ENCODE data around the gene BPGM. TPM values are rescaled to one million over a fixed set of nuclear protein-coding genes. Genes with fewer than 3 reads are reported as not detected.
A peak's percentile ranks its signal among the peaks of the same experiment; 100 is the strongest.

BPGM gene
- total and polyA plus RNA-seq, 2 experiments from 2014 or later = 25.0 to 25.7 TPM

DNA sequence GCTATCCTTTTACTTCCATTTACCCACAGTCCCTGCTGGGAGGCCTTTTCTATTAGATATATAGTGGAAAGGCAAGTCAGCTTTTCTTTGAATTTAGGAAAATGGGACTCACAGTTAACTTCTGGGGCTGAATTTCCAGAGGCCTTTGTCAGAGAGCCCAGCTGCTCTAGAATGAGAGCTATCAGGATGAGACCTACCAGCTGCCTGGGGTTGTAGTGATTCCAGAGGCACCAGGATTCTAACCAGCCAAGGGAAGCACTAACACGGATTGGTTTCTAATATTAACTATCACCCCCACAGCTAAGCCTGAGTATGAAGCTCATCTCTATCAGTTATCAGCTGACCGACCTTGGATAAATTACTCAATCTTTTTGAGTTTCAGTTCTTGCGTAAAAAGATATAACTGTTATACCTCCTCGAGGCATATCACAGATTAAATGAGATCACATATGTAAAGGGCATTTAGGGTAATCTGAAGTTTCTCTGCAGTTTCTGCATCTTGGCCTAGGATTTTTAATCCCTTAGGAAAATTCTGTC, 76.2 kb downstream of the BPGM start:
- peaks cover 20% of the 10 kb centered on the region for H3K4me1 ChIP-seq (ENCODE audit: insufficient read depth)
- WGBS (ENCODE audit: low lambda C conversion rate, missing lambda C conversion rate) = 78% methylated on average over 4 of the region's 4 CpGs
- no peaks in the 10 kb centered on the region for H4K20me1 ChIP-seq (ENCODE audit: insufficient read depth, poor library complexity, severe bottlenecking)
- TF ChIP-seq EZH2 (IDR thresholded peaks at IDR 0.05; ENCODE audit: borderline replicate concordance) = no peak
- H3K9me2 ChIP-seq (replicated peaks; ENCODE audit: insufficient read depth) = no peaks in the 10 kb centered on the region
- DNase-seq (ENCODE audit: low spot score) = no peak
- no peak overlapping the region for H3K27ac ChIP-seq
- H3K79me2 ChIP-seq = no peaks in the 10 kb centered on the region
- no peak overlapping the region for H3K4me2 ChIP-seq
- no peak overlapping the region for H3K4me3 ChIP-seq
- no peak overlapping the region for H2AFZ ChIP-seq
- H3K9me3 ChIP-seq (ENCODE audit: low read depth) = no peaks in the 10 kb centered on the region
- H3K27me3 ChIP-seq = no peaks in the 10 kb centered on the region
- H3K36me3 ChIP-seq (replicated peaks; ENCODE audit: insufficient read depth, low read depth) = no peaks in the 10 kb centered on the region

GRCh38 chr7:134723892-134724291, 77.2 kb downstream of the BPGM start:
- no peak overlapping the region for H3K27ac ChIP-seq
- no peak overlapping the region for H3K4me2 ChIP-seq
- H3K36me3 ChIP-seq (replicated peaks; ENCODE audit: insufficient read depth, low read depth) = no peaks in the 10 kb centered on the region
- H3K9me3 ChIP-seq (ENCODE audit: low read depth) = no peaks in the 10 kb centered on the region
- H3K27me3 ChIP-seq = no peaks in the 10 kb centered on the region
- H2AFZ ChIP-seq = no peak overlapping the region
- H3K79me2 ChIP-seq = no peaks in the 10 kb centered on the region
- H3K4me3 ChIP-seq = no peak overlapping the region
- TF ChIP-seq EZH2 (IDR thresholded peaks at IDR 0.05; ENCODE audit: borderline replicate concordance) (no peak), EZH2phosphoT487 (IDR thresholded peaks at IDR 0.05; ENCODE audit: low read depth, severe bottlenecking, unreplicated experiment) (no peak)
- TF ChIP-seq, protein P1, sequence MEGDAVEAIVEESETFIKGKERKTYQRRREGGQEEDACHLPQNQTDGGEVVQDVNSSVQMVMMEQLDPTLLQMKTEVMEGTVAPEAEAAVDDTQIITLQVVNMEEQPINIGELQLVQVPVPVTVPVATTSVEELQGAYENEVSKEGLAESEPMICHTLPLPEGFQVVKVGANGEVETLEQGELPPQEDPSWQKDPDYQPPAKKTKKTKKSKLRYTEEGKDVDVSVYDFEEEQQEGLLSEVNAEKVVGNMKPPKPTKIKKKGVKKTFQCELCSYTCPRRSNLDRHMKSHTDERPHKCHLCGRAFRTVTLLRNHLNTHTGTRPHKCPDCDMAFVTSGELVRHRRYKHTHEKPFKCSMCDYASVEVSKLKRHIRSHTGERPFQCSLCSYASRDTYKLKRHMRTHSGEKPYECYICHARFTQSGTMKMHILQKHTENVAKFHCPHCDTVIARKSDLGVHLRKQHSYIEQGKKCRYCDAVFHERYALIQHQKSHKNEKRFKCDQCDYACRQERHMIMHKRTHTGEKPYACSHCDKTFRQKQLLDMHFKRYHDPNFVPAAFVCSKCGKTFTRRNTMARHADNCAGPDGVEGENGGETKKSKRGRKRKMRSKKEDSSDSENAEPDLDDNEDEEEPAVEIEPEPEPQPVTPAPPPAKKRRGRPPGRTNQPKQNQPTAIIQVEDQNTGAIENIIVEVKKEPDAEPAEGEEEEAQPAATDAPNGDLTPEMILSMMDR (IDR thresholded peaks at IDR 0.05; ENCODE audit: poor library complexity) = no peak
- peaks cover 20% of the 10 kb centered on the region for H3K4me1 ChIP-seq (ENCODE audit: insufficient read depth)
- no peak for DNase-seq (ENCODE audit: low spot score)
- H4K20me1 ChIP-seq (ENCODE audit: insufficient read depth, poor library complexity, severe bottlenecking) = no peaks in the 10 kb centered on the region
- no peaks in the 10 kb centered on the region for H3K9me2 ChIP-seq (replicated peaks; ENCODE audit: insufficient read depth)
- 72% methylated on average over 5 of the region's 5 CpGs for WGBS (ENCODE audit: low lambda C conversion rate, missing lambda C conversion rate)

DNA sequence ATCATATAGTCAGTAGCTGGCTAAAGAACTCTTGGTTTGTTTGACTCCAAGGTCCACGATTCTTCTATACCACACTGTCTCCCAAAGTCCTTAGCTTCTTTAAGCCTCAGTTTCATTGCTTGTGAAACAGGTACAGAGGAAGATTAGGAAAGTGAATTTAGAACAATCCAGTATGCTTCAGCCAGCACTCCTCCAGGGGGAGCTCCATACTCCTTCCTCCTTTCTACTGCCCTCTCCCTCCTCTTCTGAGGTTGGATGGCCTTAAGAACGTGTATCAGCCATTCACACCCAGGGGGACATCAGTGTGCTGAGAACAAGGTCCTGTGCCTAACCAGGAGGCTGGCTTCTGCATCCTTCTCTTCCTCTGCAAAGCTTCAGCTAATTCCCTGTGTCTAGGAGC, 78.0 kb downstream of the BPGM start:
- DNase-seq (ENCODE audit: low spot score) = no peak
- Histone ChIP-seq H3K9me2 (replicated peaks; ENCODE audit: insufficient read depth) (no peaks in the 10 kb centered on the region), H3K9me3 (ENCODE audit: low read depth) (no peaks in the 10 kb centered on the region), H4K20me1 (ENCODE audit: insufficient read depth, poor library complexity, severe bottlenecking) (no peaks in the 10 kb centered on the region), H3K4me2 (no peak overlapping the region), H3K27me3 (no peaks in the 10 kb centered on the region), H2AFZ (no peak overlapping the region), H3K4me3 (no peak overlapping the region), H3K4me1 (ENCODE audit: insufficient read depth) (peaks cover 20% of the 10 kb centered on the region), H3K79me2 (no peaks in the 10 kb centered on the region), H3K27ac (no peak overlapping the region), H3K36me3 (replicated peaks; ENCODE audit: insufficient read depth, low read depth) (no peaks in the 10 kb centered on the region)
- WGBS (ENCODE audit: low lambda C conversion rate, missing lambda C conversion rate) = 34% methylated on average over 2 of the region's 2 CpGs
- TF ChIP-seq EZH2 (IDR thresholded peaks at IDR 0.05; ENCODE audit: borderline replicate concordance) = no peak
- no peak for TF ChIP-seq EZH2phosphoT487 (IDR thresholded peaks at IDR 0.05; ENCODE audit: low read depth, severe bottlenecking, unreplicated experiment)
- TF ChIP-seq, protein P1 (IDR thresholded peaks at IDR 0.05; ENCODE audit: poor library complexity) = peak; percentile 41

DNA sequence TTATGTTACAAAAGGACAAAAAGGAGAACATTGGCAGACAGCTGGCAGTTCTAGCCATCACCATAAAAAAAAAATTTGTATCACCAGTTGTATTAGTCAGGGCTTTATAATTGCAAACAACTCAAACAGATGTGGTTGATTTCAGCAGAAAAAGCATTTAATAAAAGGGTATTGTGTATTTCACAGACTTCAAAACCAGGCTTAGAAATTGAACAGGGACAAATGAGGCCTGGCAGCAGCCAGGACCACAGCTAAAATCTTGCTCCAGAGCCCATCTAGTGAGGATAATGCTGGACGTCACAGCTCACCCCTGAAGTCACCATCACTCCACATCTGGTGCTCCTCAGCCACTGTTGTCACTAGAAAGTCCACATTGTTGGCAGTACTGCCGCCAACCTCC, 79.9 kb downstream of the BPGM start:
- Histone ChIP-seq H3K9me3 (ENCODE audit: low read depth) (no peaks in the 10 kb centered on the region), H3K79me2 (no peaks in the 10 kb centered on the region), H3K4me1 (ENCODE audit: insufficient read depth) (peaks cover 1% of the 10 kb centered on the region), H3K9me2 (replicated peaks; ENCODE audit: insufficient read depth) (no peaks in the 10 kb centered on the region), H3K4me2 (no peak overlapping the region), H2AFZ (no peak overlapping the region), H3K4me3 (no peak overlapping the region), H4K20me1 (ENCODE audit: insufficient read depth, poor library complexity, severe bottlenecking) (no peaks in the 10 kb centered on the region), H3K27me3 (no peaks in the 10 kb centered on the region), H3K36me3 (replicated peaks; ENCODE audit: insufficient read depth, low read depth) (no peaks in the 10 kb centered on the region), H3K27ac (no peak overlapping the region)
- no peak for TF ChIP-seq EZH2 (IDR thresholded peaks at IDR 0.05; ENCODE audit: borderline replicate concordance)
- TF ChIP-seq, protein P1 (IDR thresholded peaks at IDR 0.05; ENCODE audit: poor library complexity) = no peak
- TF ChIP-seq EZH2phosphoT487 (IDR thresholded peaks at IDR 0.05; ENCODE audit: low read depth, severe bottlenecking, unreplicated experiment) = no peak
- DNase-seq (ENCODE audit: low spot score) = no peak
- 85% methylated on average over 2 of the region's 2 CpGs for WGBS (ENCODE audit: low lambda C conversion rate, missing lambda C conversion rate)

All from hepatocyte (in vitro differentiated cells).